Occipital lobe (tissue), 2 donors: ENCODE results near the gene DLEU7. TPM values are rescaled to one million over a fixed set of nuclear protein-coding genes. Genes with fewer than 3 reads are reported as not detected.

Experiments
- DNase-seq: peaks from one replicate; lab custom pipeline; 2025; lab: John Stamatoyannopoulos, UW
- total RNA-seq: library from RNA; depleted of rRNA; stranded (reverse); fragments of >200 nt; gene quantifications from one replicate; pipeline ENCODE4 v1.2.3, GENCODE V29; 2014

DLEU7 gene
- 24.0 TPM for total RNA-seq

- DNase-seq = no peak
Observed at GRCh38 chr13:50843257-50844083, at the start of gene DLEU7. Gene DLEU7, minus strand, starts transcription at chr13:50843692. Its CDS starts 46 bp downstream, at chr13:50843646.

- no peak for DNase-seq
Observed at GRCh38 chr13:50892210-50892944, 48.9 kb upstream of the DLEU7 start.

- DNase-seq = no peak
Observed at GRCh38 chr13:50891206-50891605, 47.7 kb upstream of the DLEU7 start.

GRCh38 chr13:50889317-50889716 lies 45.8 kb upstream of the DLEU7 start:
- no peak for DNase-seq

- no peak for DNase-seq
Observed at GRCh38 chr13:50888362-50888761, 44.9 kb upstream of the DLEU7 start.

- DNase-seq = no peak
Observed at GRCh38 chr13:50887151-50887550, 43.7 kb upstream of the DLEU7 start.

- DNase-seq = no peak
Observed at GRCh38 chr13:50884265-50884664, 40.8 kb upstream of the DLEU7 start.

- DNase-seq = no peak
Observed at GRCh38 chr13:50883728-50884127, 40.2 kb upstream of the DLEU7 start.

GRCh38 chr13:50882816-50883435 lies 39.4 kb upstream of the DLEU7 start:
- no peak for DNase-seq

- no peak for DNase-seq
Observed at GRCh38 chr13:50873991-50874390, 30.5 kb upstream of the DLEU7 start.

GRCh38 chr13:50873467-50873866 lies 30.0 kb upstream of the DLEU7 start:
- DNase-seq = no peak

- no peak for DNase-seq
Observed at GRCh38 chr13:50871405-50871804, 27.9 kb upstream of the DLEU7 start.

GRCh38 chr13:50867637-50867945 lies 24.1 kb upstream of the DLEU7 start:
- no peak for DNase-seq

GRCh38 chr13:50866817-50867636 lies 23.5 kb upstream of the DLEU7 start:
- no peak for DNase-seq

GRCh38 chr13:50864492-50864891 lies 21.0 kb upstream of the DLEU7 start:
- no peak for DNase-seq

- no peak for DNase-seq
Observed at GRCh38 chr13:50855681-50856080, 12.2 kb upstream of the DLEU7 start.

- no peak for DNase-seq
Observed at GRCh38 chr13:50850445-50850844, 7.0 kb upstream of the DLEU7 start.

GRCh38 chr13:50847501-50847900 lies 4.0 kb upstream of the DLEU7 start:
- DNase-seq = no peak

- no peak for DNase-seq
Observed at GRCh38 chr13:50846861-50847475, 3.5 kb upstream of the DLEU7 start.

- no peak for DNase-seq
Observed at GRCh38 chr13:50845211-50845610, 1.7 kb upstream of the DLEU7 start.
